ENCODE results near the gene TPBGL. TPM values are rescaled to one million over a fixed set of nuclear protein-coding genes. Genes with fewer than 3 reads are reported as not detected.

The TPBGL gene
- total and polyA plus RNA-seq, 2 experiments from 2014 or later, result 0.08 to 0.21 TPM

DNA sequence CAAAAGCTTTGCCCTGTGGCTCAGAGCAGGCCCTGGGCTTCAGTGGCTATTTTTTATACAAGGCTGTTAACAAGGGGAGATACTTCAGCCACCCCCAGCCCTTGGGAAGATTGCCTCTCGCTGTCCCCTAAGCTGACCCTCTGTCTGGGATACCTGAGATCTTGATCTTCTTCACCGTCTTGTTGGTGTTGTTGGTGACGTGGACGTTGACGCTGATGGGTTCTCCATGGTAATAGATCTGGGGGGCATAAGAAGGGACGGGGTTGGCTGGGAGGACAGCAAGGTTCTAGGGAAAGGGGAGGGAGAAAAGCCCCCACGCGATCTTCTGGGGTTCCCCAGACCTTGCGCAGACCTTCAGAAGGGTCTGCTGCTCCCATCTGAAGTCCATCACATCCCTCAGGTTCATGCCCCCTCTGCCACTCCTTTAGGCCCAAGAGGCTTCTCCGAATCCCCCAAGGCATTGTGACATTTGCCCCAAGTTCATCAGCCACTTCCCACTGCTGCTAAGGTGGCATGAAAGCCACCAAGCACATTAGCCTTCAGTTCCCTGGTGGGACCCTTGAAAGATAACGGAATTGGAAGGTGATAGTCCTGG lies 36.7 kb downstream of the TPBGL start:
- Histone ChIP-seq H3K4me2 (no peak overlapping the region), H3K79me2 (replicated peaks; ENCODE audit: insufficient read depth) (no peaks in the 10 kb centered on the region), H3K27ac (ENCODE audit: low read depth) (no peak overlapping the region), H3K27me3 (ENCODE audit: insufficient read depth) (no peaks in the 10 kb centered on the region), H3K36me3 (ENCODE audit: insufficient read depth) (no peaks in the 10 kb centered on the region), H4K20me1 (replicated peaks; ENCODE audit: insufficient read depth) (no peaks in the 10 kb centered on the region), H3F3A (replicated peaks; ENCODE audit: low read depth) (no peaks in the 10 kb centered on the region), H3K9me2 (ENCODE audit: insufficient read depth) (no peaks in the 10 kb centered on the region), H3K4me3 (no peak overlapping the region), H3K4me1 (ENCODE audit: insufficient read depth) (peaks cover 5% of the 10 kb centered on the region; the same call in 1 of the 2 replicates), H2AFZ (no peak overlapping the region)
- no peaks in the 10 kb centered on the region for H3K9me3 Mint-ChIP-seq
- H3K4me1 Mint-ChIP-seq, result peaks cover 30% of the 10 kb centered on the region
- no peak overlapping the region for H3K27ac Mint-ChIP-seq
- peaks cover 81% of the 10 kb centered on the region for H3K36me3 Mint-ChIP-seq (ENCODE audit: low read depth)
- TF ChIP-seq EZH2phosphoT487 (IDR thresholded peaks at IDR 0.05; ENCODE audit: unreplicated experiment) (no peak), ZNF114 (CRISPR knock-in tag; IDR thresholded peaks at IDR 0.05) (no peak), EZH2 (IDR thresholded peaks at IDR 0.05; ENCODE audit: low read depth, unreplicated experiment) (no peak), ZNF331 (CRISPR knock-in tag; IDR thresholded peaks at IDR 0.05; ENCODE audit: low read depth) (no peak), JUNB (IDR thresholded peaks at IDR 0.05; ENCODE audit: unreplicated experiment) (no peak), POLR2AphosphoS5 (IDR thresholded peaks at IDR 0.05; ENCODE audit: low read depth) (no peak)
- TF ChIP-seq, protein P1, sequence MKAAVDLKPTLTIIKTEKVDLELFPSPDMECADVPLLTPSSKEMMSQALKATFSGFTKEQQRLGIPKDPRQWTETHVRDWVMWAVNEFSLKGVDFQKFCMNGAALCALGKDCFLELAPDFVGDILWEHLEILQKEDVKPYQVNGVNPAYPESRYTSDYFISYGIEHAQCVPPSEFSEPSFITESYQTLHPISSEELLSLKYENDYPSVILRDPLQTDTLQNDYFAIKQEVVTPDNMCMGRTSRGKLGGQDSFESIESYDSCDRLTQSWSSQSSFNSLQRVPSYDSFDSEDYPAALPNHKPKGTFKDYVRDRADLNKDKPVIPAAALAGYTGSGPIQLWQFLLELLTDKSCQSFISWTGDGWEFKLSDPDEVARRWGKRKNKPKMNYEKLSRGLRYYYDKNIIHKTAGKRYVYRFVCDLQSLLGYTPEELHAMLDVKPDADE (IDR thresholded peaks at IDR 0.05), result no peak
- TF ChIP-seq, protein P2, sequence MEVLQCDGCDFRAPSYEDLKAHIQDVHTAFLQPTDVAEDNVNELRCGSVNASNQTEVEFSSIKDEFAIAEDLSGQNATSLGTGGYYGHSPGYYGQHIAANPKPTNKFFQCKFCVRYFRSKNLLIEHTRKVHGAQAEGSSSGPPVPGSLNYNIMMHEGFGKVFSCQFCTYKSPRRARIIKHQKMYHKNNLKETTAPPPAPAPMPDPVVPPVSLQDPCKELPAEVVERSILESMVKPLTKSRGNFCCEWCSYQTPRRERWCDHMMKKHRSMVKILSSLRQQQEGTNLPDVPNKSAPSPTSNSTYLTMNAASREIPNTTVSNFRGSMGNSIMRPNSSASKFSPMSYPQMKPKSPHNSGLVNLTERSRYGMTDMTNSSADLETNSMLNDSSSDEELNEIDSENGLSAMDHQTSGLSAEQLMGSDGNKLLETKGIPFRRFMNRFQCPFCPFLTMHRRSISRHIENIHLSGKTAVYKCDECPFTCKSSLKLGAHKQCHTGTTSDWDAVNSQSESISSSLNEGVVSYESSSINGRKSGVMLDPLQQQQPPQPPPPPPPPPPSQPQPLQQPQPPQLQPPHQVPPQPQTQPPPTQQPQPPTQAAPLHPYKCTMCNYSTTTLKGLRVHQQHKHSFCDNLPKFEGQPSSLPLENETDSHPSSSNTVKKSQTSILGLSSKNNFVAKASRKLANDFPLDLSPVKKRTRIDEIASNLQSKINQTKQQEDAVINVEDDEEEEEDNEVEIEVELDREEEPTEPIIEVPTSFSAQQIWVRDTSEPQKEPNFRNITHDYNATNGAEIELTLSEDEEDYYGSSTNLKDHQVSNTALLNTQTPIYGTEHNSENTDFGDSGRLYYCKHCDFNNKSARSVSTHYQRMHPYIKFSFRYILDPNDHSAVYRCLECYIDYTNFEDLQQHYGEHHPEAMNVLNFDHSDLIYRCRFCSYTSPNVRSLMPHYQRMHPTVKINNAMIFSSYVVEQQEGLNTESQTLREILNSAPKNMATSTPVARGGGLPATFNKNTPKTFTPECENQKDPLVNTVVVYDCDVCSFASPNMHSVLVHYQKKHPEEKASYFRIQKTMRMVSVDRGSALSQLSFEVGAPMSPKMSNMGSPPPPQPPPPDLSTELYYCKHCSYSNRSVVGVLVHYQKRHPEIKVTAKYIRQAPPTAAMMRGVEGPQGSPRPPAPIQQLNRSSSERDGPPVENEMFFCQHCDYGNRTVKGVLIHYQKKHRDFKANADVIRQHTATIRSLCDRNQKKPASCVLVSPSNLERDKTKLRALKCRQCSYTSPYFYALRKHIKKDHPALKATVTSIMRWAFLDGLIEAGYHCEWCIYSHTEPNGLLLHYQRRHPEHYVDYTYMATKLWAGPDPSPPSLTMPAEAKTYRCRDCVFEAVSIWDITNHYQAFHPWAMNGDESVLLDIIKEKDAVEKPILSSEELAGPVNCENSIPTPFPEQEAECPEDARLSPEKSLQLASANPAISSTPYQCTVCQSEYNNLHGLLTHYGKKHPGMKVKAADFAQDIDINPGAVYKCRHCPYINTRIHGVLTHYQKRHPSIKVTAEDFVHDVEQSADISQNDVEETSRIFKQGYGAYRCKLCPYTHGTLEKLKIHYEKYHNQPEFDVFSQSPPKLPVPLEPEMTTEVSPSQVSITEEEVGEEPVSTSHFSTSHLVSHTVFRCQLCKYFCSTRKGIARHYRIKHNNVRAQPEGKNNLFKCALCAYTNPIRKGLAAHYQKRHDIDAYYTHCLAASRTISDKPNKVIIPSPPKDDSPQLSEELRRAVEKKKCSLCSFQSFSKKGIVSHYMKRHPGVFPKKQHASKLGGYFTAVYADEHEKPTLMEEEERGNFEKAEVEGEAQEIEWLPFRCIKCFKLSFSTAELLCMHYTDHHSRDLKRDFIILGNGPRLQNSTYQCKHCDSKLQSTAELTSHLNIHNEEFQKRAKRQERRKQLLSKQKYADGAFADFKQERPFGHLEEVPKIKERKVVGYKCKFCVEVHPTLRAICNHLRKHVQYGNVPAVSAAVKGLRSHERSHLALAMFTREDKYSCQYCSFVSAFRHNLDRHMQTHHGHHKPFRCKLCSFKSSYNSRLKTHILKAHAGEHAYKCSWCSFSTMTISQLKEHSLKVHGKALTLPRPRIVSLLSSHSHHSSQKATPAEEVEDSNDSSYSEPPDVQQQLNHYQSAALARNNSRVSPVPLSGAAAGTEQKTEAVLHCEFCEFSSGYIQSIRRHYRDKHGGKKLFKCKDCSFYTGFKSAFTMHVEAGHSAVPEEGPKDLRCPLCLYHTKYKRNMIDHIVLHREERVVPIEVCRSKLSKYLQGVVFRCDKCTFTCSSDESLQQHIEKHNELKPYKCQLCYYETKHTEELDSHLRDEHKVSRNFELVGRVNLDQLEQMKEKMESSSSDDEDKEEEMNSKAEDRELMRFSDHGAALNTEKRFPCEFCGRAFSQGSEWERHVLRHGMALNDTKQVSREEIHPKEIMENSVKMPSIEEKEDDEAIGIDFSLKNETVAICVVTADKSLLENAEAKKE (CRISPR knock-in tag; IDR thresholded peaks at IDR 0.05), result no peak
- DNase-seq (ENCODE audit: low spot score) (no peak), ATAC-seq (no peak)
- peaks cover 10% of the 10 kb centered on the region for H3K27me3 Mint-ChIP-seq (ENCODE audit: insufficient read depth, low read depth, poor library complexity)
- no peak overlapping the region; the same call in 2 of the 3 replicates for H3K4me3 Mint-ChIP-seq
